Adipocyte (in vitro differentiated cells): ENCODE results near the gene NDUFB2.
A peak's percentile ranks its signal among the peaks of the same experiment; 100 is the strongest.
"Not testable (repeated sequence)": the region's sequence is repeated elsewhere in the genome, so short reads cannot be mapped to it uniquely, and the experiment has no call there.

ENCODE experiments used
- DNase-seq: peaks from one replicate; pipeline ENCODE4 v3.0.0-alpha.2; 2015; ENCODE audit warnings: low read depth
- H3K27me3 ChIP-seq: replicated peaks from 2 replicates; pipeline ENCODE4 v1.7.0; 2013; ENCODE audit warnings: mild to moderate bottlenecking, low read length, moderate library complexity; ENCODE audit not compliant: control insufficient read depth, insufficient read depth
- H3K36me3 ChIP-seq: 2 replicates; pipeline ENCODE4 v1.7.0; 2013; ENCODE audit warnings: low read length, mild to moderate bottlenecking, moderate library complexity; ENCODE audit not compliant: control insufficient read depth, insufficient read depth, severe bottlenecking
- H3K4me1 ChIP-seq: 2 replicates; pipeline ENCODE4 v1.7.0; 2013; ENCODE audit warnings: mild to moderate bottlenecking, low read length, moderate library complexity; ENCODE audit not compliant: control insufficient read depth, insufficient read depth
- H3K4me3 ChIP-seq: 2 replicates; pipeline ENCODE4 v1.7.0; 2013; ENCODE audit warnings: mild to moderate bottlenecking, low read length, moderate library complexity
- H3K9ac ChIP-seq: 2 replicates; pipeline ENCODE4 v1.7.0; 2013; ENCODE audit warnings: mild to moderate bottlenecking, low read length, moderate library complexity
- H3K9me3 ChIP-seq: 2 replicates; pipeline ENCODE4 v1.7.0; 2013; ENCODE audit warnings: mild to moderate bottlenecking, low read length, moderate library complexity; ENCODE audit not compliant: control insufficient read depth

Gene NDUFB2

GRCh38 chr7:140719721-140720120 is 23.2 kb downstream of the NDUFB2 start:
- no peak overlapping the region for H3K4me3 ChIP-seq
- no peak for DNase-seq
- no peaks in the 10 kb centered on the region for H3K4me1 ChIP-seq
- H3K9me3 ChIP-seq, result no peaks in the 10 kb centered on the region
- H3K9ac ChIP-seq, result no peak overlapping the region
- no peaks in the 10 kb centered on the region for H3K27me3 ChIP-seq
- peaks cover 4% of the 10 kb centered on the region for H3K36me3 ChIP-seq

GRCh38 chr7:140722254-140722653 is 25.7 kb downstream of the NDUFB2 start:
- H3K4me3 ChIP-seq, result no peak overlapping the region
- H3K9ac ChIP-seq, result no peak overlapping the region
- no peak for DNase-seq
- peaks cover 3% of the 10 kb centered on the region for H3K4me1 ChIP-seq
- no peaks in the 10 kb centered on the region for H3K36me3 ChIP-seq
- no peaks in the 10 kb centered on the region for H3K9me3 ChIP-seq
- H3K27me3 ChIP-seq, result no peaks in the 10 kb centered on the region

GRCh38 chr7:140723006-140723405 is 26.5 kb downstream of the NDUFB2 start:
- no peaks in the 10 kb centered on the region for H3K9me3 ChIP-seq
- peaks cover 6% of the 10 kb centered on the region for H3K4me1 ChIP-seq
- no peaks in the 10 kb centered on the region for H3K36me3 ChIP-seq
- no peak for DNase-seq
- H3K4me3 ChIP-seq, result no peak overlapping the region
- no peak overlapping the region for H3K9ac ChIP-seq
- H3K27me3 ChIP-seq, result no peaks in the 10 kb centered on the region

GRCh38 chr7:140723574-140723973 is 27.1 kb downstream of the NDUFB2 start:
- Histone ChIP-seq H3K4me3 (no peak overlapping the region), H3K4me1 (peaks cover 12% of the 10 kb centered on the region)
- no peak for DNase-seq

GRCh38 chr7:140724706-140725105 is 28.2 kb downstream of the NDUFB2 start:
- Histone ChIP-seq H3K4me3 (no peak overlapping the region), H3K4me1 (peaks cover 19% of the 10 kb centered on the region), H3K9me3 (no peaks in the 10 kb centered on the region), H3K36me3 (no peaks in the 10 kb centered on the region), H3K27me3 (no peaks in the 10 kb centered on the region), H3K9ac (no peak overlapping the region)
- DNase-seq, result no peak

More at GRCh38 chr7:140723574-140723973, 27.1 kb downstream of the NDUFB2 start:
- Histone ChIP-seq H3K9ac (no peak overlapping the region), H3K27me3 (no peaks in the 10 kb centered on the region), H3K36me3 (no peaks in the 10 kb centered on the region), H3K9me3 (no peaks in the 10 kb centered on the region)

- Histone ChIP-seq H3K9ac (no peak overlapping the region), H3K36me3 (no peaks in the 10 kb centered on the region), H3K27me3 (no peaks in the 10 kb centered on the region), H3K4me1 (peaks cover 22% of the 10 kb centered on the region), H3K9me3 (no peaks in the 10 kb centered on the region), H3K4me3 (no peak overlapping the region)
- DNase-seq, result peak; percentile 54
These were observed 29.8 kb downstream of the NDUFB2 start for GRCh38 chr7:140726281-140726680.

GRCh38 chr7:140732416-140732815 is 35.9 kb downstream of the NDUFB2 start:
- no peak for DNase-seq
- Histone ChIP-seq H3K36me3 (peaks cover 5% of the 10 kb centered on the region), H3K9me3 (no peaks in the 10 kb centered on the region), H3K4me3 (no peak overlapping the region), H3K27me3 (no peaks in the 10 kb centered on the region), H3K9ac (no peak overlapping the region), H3K4me1 (peaks cover 19% of the 10 kb centered on the region)

GRCh38 chr7:140734096-140734495 is 37.6 kb downstream of the NDUFB2 start:
- Histone ChIP-seq H3K9me3 (no peaks in the 10 kb centered on the region), H3K27me3 (no peaks in the 10 kb centered on the region), H3K4me1 (peaks cover 5% of the 10 kb centered on the region), H3K36me3 (peaks cover 10% of the 10 kb centered on the region), H3K4me3 (no peak overlapping the region), H3K9ac (no peak overlapping the region)
- DNase-seq, result no peak

GRCh38 chr7:140734729-140735128 is 38.2 kb downstream of the NDUFB2 start:
- DNase-seq, result no peak
- no peaks in the 10 kb centered on the region for H3K27me3 ChIP-seq
- no peaks in the 10 kb centered on the region for H3K9me3 ChIP-seq
- no peak overlapping the region for H3K9ac ChIP-seq
- H3K36me3 ChIP-seq, result peaks cover 16% of the 10 kb centered on the region
- H3K4me1 ChIP-seq, result peaks cover 3% of the 10 kb centered on the region
- no peak overlapping the region for H3K4me3 ChIP-seq

GRCh38 chr7:140738280-140738679 is 41.8 kb downstream of the NDUFB2 start:
- H3K4me3 ChIP-seq, result no peak overlapping the region
- H3K9ac ChIP-seq, result no peak overlapping the region
- H3K4me1 ChIP-seq, result no peaks in the 10 kb centered on the region
- H3K9me3 ChIP-seq, result no peaks in the 10 kb centered on the region
- peaks cover 16% of the 10 kb centered on the region for H3K36me3 ChIP-seq
- no peaks in the 10 kb centered on the region for H3K27me3 ChIP-seq
- DNase-seq, result peak; percentile 19

- not testable (repeated sequence) for H3K27me3 ChIP-seq, H3K4me1 ChIP-seq, H3K4me3 ChIP-seq, DNase-seq, H3K9ac ChIP-seq, H3K9me3 ChIP-seq
- peaks cover 33% of the 10 kb centered on the region for H3K36me3 ChIP-seq
These were observed 46.7 kb downstream of the NDUFB2 start for GRCh38 chr7:140743255-140743654.

GRCh38 chr7:140744005-140744404 is 47.5 kb downstream of the NDUFB2 start:
- no peaks in the 10 kb centered on the region for H3K4me1 ChIP-seq

More at GRCh38 chr7:140744005-140744404, 47.5 kb downstream of the NDUFB2 start:
- Histone ChIP-seq H3K9ac (no peak overlapping the region), H3K36me3 (peaks cover 37% of the 10 kb centered on the region), H3K4me3 (no peak overlapping the region), H3K9me3 (no peaks in the 10 kb centered on the region), H3K27me3 (no peaks in the 10 kb centered on the region)
- DNase-seq, result no peak
